Measurements from ENCODE around the gene IMMP2L.

GRCh38 chr7:111521660-111522059 lies 40.6 kb downstream of the IMMP2L start:
- TF ChIP-seq, protein P1, sequence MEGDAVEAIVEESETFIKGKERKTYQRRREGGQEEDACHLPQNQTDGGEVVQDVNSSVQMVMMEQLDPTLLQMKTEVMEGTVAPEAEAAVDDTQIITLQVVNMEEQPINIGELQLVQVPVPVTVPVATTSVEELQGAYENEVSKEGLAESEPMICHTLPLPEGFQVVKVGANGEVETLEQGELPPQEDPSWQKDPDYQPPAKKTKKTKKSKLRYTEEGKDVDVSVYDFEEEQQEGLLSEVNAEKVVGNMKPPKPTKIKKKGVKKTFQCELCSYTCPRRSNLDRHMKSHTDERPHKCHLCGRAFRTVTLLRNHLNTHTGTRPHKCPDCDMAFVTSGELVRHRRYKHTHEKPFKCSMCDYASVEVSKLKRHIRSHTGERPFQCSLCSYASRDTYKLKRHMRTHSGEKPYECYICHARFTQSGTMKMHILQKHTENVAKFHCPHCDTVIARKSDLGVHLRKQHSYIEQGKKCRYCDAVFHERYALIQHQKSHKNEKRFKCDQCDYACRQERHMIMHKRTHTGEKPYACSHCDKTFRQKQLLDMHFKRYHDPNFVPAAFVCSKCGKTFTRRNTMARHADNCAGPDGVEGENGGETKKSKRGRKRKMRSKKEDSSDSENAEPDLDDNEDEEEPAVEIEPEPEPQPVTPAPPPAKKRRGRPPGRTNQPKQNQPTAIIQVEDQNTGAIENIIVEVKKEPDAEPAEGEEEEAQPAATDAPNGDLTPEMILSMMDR (IDR thresholded peaks at IDR 0.05; ENCODE audit: insufficient read depth, low read length, poor library complexity, severe bottlenecking) = no peak
- no peak for TF ChIP-seq EZH2phosphoT487 (conservative IDR thresholded peaks at IDR 0.05; ENCODE audit: low read length)

Data from SU-DHL-6 (cell line).